Erythroblast (primary cell): ENCODE measurements around the gene PPCDC.

Experiments used
- GATA1 ChIP-seq: IDR thresholded peaks from 2 replicates; pipeline ENCODE4 v1.6.1; 2011; ENCODE audit warnings: low read depth, mild to moderate bottlenecking, control low read depth, low read length, moderate library complexity
- POLR2A ChIP-seq: IDR thresholded peaks from 2 replicates; pipeline ENCODE4 v1.6.1; 2011; ENCODE audit warnings: mild to moderate bottlenecking, low read length

DNA sequence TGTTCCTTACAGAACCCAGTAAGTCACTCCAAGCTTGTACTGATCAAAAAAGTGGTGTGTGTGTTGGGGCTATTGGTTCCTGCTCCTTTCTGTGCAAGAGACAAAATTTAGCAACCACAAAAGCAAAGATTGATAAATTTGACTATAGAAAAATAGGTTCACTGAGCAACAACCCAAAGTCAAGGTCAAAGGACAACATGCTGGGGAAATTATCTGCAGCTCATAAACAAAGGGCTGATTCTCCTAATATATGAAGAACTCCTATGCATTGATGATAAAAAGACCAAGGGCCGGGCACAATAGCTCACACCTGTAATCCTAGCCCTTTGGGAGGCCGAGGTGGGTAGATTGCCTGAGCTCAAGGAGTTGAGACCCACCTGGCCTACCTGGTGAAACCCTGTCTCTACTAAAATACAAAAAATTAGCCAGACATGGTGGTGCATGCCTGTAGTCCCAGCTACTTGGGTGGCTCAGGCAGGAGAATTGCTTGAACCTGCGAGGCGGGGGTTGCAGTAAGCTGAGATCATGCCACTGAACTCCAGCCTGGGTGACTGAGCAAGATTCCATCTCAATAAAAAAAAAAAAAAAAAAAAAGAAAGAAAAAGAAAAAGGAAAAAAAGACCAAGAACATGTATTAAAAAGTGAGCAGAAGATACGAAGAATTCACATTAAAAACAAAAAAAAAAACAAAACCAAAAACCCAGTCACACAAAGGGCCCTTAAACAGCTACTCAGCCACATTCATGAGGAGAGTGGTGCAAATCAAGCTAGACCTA, 29.8 kb downstream of the PPCDC start:
- TF ChIP-seq GATA1, result no peak
- no peak for TF ChIP-seq POLR2A
